ENCODE results near the gene CFAP97.

- TF ChIP-seq CTCF (IDR thresholded peaks at IDR 0.05) (no peak), POLR2A (IDR thresholded peaks at IDR 0.05) (no peak)
These were observed 34.4 kb upstream of the CFAP97 start for GRCh38 chr4:185238215-185238681.
